HUES48 (cell line): ENCODE measurements around the gene CNTFR.
A peak's percentile ranks its signal among the peaks of the same experiment; 100 is the strongest.

Experiments
- H3K27ac ChIP-seq: one replicate; pipeline ENCODE4 v1.7.0; 2013; ENCODE audit warnings: low read depth, low read length, inconsistent platforms
- H3K27me3 ChIP-seq: 2 replicates; pipeline ENCODE4 v1.6.1; 2013; ENCODE audit warnings: mild to moderate bottlenecking, low read length; ENCODE audit not compliant: control insufficient read depth, insufficient read depth
- H3K36me3 ChIP-seq: 2 replicates; pipeline ENCODE4 v1.6.1; 2013; ENCODE audit warnings: low read length; ENCODE audit not compliant: control insufficient read depth, insufficient read depth
- H3K4me1 ChIP-seq: 2 replicates; pipeline ENCODE4 v1.6.1; 2013; ENCODE audit warnings: mild to moderate bottlenecking, low read length; ENCODE audit not compliant: control insufficient read depth, insufficient read depth
- H3K4me3 ChIP-seq: 2 replicates; pipeline ENCODE4 v1.5.1; 2013; ENCODE audit warnings: mild to moderate bottlenecking, low read depth, low read length
- H3K9ac ChIP-seq: 2 replicates; pipeline ENCODE4 v1.6.1; 2013; ENCODE audit warnings: mild to moderate bottlenecking, low read depth, low read length, moderate library complexity
- H3K9me3 ChIP-seq: 2 replicates; pipeline ENCODE4 v1.6.1; 2013; ENCODE audit warnings: low read length; ENCODE audit not compliant: control insufficient read depth, insufficient read depth

Gene CNTFR

DNA sequence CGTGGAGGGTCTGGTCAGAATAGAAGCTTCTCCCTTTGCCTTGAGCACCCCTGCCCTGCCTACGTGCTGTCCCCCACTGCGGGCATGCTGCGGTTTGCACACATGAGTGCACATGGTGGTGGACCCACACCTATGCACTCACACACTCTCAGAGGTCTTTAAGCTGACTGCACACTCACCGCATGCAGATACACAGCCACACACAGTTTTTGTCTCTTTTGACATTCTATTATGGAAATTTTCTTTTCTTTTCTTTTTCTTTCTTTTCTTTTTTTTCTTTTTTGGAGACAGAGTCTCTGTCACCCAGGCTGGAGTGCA is 39.9 kb upstream of the CNTFR start:
- Histone ChIP-seq H3K27me3 (peaks cover 85% of the 10 kb centered on the region), H3K9ac (no peak overlapping the region), H3K4me1 (peaks cover 3% of the 10 kb centered on the region; the same call in 1 of the 2 replicates)

DNA sequence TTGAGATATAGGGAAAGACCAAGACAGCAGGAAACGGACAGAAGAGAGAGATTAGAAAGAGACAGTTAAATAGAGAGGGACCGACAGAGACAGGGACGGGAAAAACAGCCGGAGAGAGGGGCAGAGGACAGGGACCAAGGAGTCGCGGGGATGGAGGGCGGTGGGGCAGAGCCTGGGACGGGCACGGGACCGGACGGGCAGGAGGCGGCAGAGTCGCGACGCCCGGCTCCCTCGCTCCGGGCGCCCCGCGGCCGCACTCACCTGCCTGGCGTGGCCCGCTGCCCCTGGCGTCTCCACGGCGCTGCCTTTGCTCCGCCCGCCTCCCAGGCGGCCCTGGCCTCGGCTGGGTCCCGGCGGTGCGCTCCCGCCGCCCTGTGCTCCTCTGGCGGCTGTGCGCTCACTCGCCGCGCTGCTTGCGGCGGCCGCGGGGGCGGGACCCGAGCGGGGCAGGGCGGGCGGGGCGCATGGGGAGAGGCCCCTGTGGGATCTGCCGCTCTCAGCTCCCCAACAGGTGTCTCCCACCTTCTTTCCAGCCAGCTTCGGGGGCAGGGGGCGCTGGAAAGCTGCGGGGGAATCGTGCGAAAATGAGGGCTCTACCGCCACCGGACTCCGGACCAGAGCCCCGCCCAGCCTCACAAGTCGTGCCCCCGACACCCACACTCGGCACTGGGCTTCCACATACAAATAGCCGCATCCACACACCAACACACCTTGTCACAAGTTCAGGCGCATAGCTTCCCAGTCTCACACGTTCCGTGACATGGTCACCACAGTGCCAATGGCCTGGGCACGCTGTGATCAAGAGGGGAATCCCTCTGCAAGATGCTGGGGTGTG is 39.3 kb upstream of the CNTFR start, which contains the start of gene ARID3C:
Gene ARID3C (minus strand): TSS at position 411 of the 835 bp plus-strand sequence. CDS start 1,052 bp downstream, outside the sequence.
- no peak within 1 kb of the TSS for H3K9ac ChIP-seq
- peaks cover 91% of the 10 kb centered on the region for H3K27me3 ChIP-seq
- no peaks in the 10 kb centered on the region for H3K36me3 ChIP-seq
- no peaks in the 10 kb centered on the region for H3K9me3 ChIP-seq
- H3K4me1 ChIP-seq: peaks cover 3% of the 10 kb centered on the region; the same call in 1 of the 2 replicates
- H3K4me3 ChIP-seq: peak within 1 kb of the TSS; percentile 61
- no peak within 1 kb of the TSS for H3K27ac ChIP-seq

More for the DNA sequence above, 39.9 kb upstream of the CNTFR start:
- H3K9me3 ChIP-seq: no peaks in the 10 kb centered on the region
- H3K27ac ChIP-seq: no peak overlapping the region
- no peaks in the 10 kb centered on the region for H3K36me3 ChIP-seq
- H3K4me3 ChIP-seq: peak overlapping the region; percentile 61

DNA sequence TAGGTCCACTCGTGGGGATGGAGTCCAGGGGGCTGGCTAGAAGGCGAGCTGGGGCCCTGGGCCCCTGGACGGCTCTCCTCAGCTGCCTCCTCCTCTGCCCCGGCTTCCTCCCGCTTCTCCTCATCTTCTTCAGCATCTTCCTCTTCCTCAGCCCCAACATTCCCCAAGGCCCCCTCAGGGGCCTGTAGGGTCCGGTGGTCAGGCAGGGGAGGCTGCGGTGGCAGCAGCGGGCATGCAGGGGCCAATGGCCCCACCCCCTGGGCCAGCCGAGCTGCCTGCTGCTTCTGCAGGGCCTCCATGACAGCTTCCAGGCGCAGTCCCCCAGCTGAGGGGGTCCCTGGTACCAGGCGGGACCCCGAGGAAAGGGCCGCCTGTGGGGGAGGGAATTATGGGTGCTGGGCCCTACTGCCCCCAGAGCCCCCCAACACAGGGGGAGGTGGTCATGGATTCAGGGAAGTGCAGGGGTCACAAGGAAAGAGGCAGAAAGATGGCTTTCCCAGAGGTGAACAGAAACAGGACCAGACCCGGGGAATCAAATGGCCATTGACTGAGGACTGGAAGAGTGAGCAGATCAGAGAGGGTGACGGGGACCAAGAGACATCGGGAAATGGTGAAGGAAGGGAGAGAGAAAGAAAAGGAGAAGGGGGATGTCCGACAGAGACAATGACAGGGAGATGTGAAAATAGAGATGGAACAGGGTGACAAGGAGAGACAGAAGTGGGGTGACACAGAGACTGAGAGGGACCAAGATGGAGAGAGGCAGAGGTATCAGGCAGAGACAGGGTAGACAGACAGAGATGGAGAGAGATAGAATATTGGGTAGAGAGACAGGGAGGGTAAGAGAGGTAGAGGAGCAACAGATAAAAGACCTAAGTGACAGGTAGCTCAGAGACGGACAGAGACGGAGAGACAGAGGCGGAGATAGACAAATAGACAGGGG is 38.5 kb upstream of the CNTFR start:
- H3K4me3 ChIP-seq: peak overlapping the region; percentile 61; the same call in 1 of the 2 replicates
- peaks cover 99% of the 10 kb centered on the region for H3K27me3 ChIP-seq
- no peak overlapping the region for H3K27ac ChIP-seq

DNA sequence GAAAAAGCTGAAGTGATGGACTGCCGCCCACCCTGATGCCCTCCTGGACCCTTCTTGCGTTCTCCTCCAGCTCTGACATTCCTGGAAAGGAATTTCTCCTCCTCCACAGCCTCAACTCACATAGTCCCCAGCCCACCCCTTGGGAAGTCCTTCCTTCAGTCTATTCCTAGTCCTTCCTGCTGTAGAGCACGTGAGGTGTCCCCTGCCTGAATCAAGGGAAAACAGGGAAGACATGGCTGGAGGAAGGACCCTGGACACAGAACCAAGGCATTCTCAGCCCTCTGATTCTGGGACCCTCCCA is 35.6 kb upstream of the CNTFR start:
- H3K4me1 ChIP-seq: peaks cover 3% of the 10 kb centered on the region; the same call in 1 of the 2 replicates
- no peak overlapping the region for H3K27ac ChIP-seq
- no peaks in the 10 kb centered on the region for H3K36me3 ChIP-seq
- peaks cover 81% of the 10 kb centered on the region for H3K27me3 ChIP-seq
- no peak overlapping the region for H3K4me3 ChIP-seq
- H3K9me3 ChIP-seq: no peaks in the 10 kb centered on the region
- no peak overlapping the region for H3K9ac ChIP-seq

More for the DNA sequence above, 38.5 kb upstream of the CNTFR start:
- H3K4me1 ChIP-seq: peaks cover 3% of the 10 kb centered on the region; the same call in 1 of the 2 replicates
- H3K9me3 ChIP-seq: no peaks in the 10 kb centered on the region
- no peak overlapping the region for H3K9ac ChIP-seq
- no peaks in the 10 kb centered on the region for H3K36me3 ChIP-seq

DNA sequence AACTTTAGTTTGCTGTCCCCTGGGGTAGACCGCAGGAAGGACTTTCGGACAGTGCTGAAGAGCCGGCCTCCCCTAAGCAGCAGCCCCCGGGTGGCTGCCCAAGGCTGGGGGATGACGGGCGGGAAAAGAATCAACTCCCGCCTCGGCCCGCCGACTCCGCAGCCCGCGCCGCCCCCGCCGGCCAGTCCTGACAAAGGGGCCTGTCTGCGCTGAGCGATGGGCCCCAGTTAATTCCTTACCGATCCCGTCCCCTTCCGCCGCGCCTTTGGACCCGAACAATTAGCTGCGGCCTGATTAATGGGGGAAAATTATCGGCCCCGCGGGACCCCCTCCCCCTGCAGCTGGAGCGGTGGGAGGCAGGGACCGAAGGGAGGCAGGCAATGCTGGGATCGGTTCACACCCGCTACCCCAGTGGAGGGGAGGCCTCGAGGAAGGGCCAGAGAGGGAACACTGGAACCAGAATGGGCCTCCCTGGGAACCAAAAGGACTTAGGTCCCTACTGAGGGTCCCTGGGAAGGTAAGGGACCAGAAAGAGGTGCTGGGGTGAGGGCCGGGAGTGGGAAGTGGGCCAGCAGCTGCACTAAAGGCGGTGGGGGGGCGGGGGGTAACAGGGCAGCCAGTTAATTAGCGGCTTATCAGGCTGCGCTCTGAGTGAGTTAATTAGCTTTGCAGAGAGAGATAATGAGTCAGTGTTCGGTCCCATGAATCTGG is 35.1 kb upstream of the CNTFR start:
- H3K27me3 ChIP-seq: peaks cover 76% of the 10 kb centered on the region
- H3K4me3 ChIP-seq: peak overlapping the region; percentile 38
- H3K4me1 ChIP-seq: peaks cover 3% of the 10 kb centered on the region; the same call in 1 of the 2 replicates
- H3K9ac ChIP-seq: no peak overlapping the region
- no peaks in the 10 kb centered on the region for H3K9me3 ChIP-seq
- H3K27ac ChIP-seq: no peak overlapping the region
- H3K36me3 ChIP-seq: no peaks in the 10 kb centered on the region

GRCh38 chr9:34623374-34624235 is 34.1 kb upstream of the CNTFR start:
- Histone ChIP-seq H3K9me3 (no peaks in the 10 kb centered on the region), H3K9ac (no peak overlapping the region), H3K4me3 (no peak overlapping the region), H3K4me1 (peaks cover 3% of the 10 kb centered on the region; the same call in 1 of the 2 replicates), H3K27ac (no peak overlapping the region), H3K36me3 (no peaks in the 10 kb centered on the region), H3K27me3 (peaks cover 66% of the 10 kb centered on the region)

- Histone ChIP-seq H3K9me3 (no peaks in the 10 kb centered on the region), H3K9ac (no peak within 1 kb of the TSS; the same call in 1 of the 2 replicates), H3K4me1 (no peaks in the 10 kb centered on the region; the same call in 1 of the 2 replicates), H3K27ac (no peak within 1 kb of the TSS), H3K4me3 (peak within 1 kb of the TSS; percentile 66), H3K36me3 (0 out of 2 replicates have a peak, but pooled peaks cover 4% of the 10 kb centered on the region), H3K27me3 (peaks cover 33% of the 10 kb centered on the region)
Measured at GRCh38 chr9:34620061-34620994, 30.8 kb upstream of the CNTFR start, which contains the start of gene DCTN3. Gene DCTN3 (minus strand): TSS chr9:34620495. CDS start chr9:34620464, 31 bp downstream.

DNA sequence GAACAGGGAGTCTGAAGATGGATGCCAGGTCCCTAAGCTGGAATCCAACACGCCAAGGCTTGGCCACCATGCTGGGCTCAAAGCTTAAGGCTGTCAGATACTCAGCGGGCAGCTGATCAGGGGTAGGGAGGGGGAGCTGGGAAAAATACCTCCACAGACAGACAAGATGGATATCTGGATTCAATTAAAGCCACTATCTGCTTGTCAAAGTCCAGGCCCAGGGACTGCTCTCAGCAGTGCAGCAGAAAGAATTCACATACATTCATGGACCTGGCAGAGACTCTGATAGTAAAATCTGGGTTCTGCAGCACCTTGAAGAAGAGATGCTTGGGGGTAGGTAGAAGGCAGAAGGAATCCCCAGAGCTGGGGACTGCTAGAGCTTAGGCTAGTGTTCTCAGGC is 25.6 kb upstream of the CNTFR start:
- 0 out of 2 replicates have a peak, but pooled peaks cover 4% of the 10 kb centered on the region for H3K36me3 ChIP-seq
- peaks cover 8% of the 10 kb centered on the region; the same call in 1 of the 2 replicates for H3K4me1 ChIP-seq
- no peak overlapping the region for H3K9ac ChIP-seq
- no peaks in the 10 kb centered on the region; the same call in none of the 2 replicates for H3K27me3 ChIP-seq
- no peak overlapping the region for H3K4me3 ChIP-seq
- H3K27ac ChIP-seq: no peak overlapping the region
- no peaks in the 10 kb centered on the region for H3K9me3 ChIP-seq

GRCh38 chr9:34612788-34613390 is 23.4 kb upstream of the CNTFR start:
- Histone ChIP-seq H3K9me3 (no peaks in the 10 kb centered on the region), H3K4me3 (peak overlapping the region; percentile 94), H3K4me1 (peaks cover 8% of the 10 kb centered on the region; the same call in 1 of the 2 replicates), H3K36me3 (0 out of 2 replicates have a peak, but pooled peaks cover 4% of the 10 kb centered on the region), H3K27ac (no peak overlapping the region), H3K27me3 (no peaks in the 10 kb centered on the region; the same call in none of the 2 replicates), H3K9ac (no peak overlapping the region)
